ENCODE data around the gene BARX2.
"Not testable (repeated sequence)": the region's sequence is repeated elsewhere in the genome, so short reads cannot be mapped to it uniquely, and the experiment has no call there.

The BARX2 gene

GRCh38 chr11:129375751-129376657, at the start of gene BARX2:
Gene BARX2 (plus strand): TSS chr11:129375848. CDS start chr11:129376036, 188 bp downstream.
- peak; percentile 71 for DNase-seq (ENCODE audit: low spot score)

GRCh38 chr11:129326921-129327320, 48.7 kb upstream of the BARX2 start:
- no peak for DNase-seq (ENCODE audit: low spot score)

DNA sequence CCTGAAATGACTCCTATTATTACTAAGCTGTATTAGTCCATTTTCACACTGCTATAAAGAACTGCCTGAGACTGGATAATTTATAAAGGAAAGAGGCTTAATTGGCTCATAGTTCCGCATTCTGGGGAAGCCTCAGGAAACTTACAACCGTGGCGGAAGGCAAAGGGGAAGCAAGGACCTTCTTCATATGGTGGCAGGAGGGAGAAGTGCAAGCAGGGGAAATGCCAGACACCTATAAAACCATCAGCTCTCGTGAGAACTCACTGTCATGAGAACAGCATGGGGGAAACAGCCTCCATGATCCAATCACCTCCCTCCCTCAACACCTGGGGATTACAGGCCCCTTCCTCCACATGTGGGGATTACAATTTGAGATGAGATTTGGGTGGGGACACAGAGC, 47.9 kb upstream of the BARX2 start:
- DNase-seq (ENCODE audit: low spot score) = not testable (repeated sequence)

- DNase-seq (ENCODE audit: low spot score) = no peak
Measured at GRCh38 chr11:129328756-129329155, 46.9 kb upstream of the BARX2 start.

DNA sequence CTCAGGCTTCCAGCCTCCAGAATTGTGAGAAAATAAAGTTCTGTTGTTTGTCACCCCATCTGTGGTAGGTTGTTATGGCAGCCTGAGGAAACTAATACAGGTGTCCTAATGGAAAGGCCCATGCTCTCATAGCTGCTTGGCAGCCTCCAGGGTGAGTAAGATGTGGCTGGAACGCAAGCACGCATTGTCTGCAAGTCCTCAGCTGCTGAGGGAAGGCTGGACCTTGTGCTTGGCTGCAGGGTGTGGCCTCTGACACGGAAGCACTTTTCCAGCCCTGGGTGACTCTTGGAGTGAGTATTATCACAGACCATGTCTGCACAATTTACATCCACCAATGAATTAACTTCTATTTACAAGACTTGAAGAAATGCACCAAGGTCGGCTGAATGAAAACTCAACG, 44.4 kb upstream of the BARX2 start:
- DNase-seq (ENCODE audit: low spot score) = no peak

DNA sequence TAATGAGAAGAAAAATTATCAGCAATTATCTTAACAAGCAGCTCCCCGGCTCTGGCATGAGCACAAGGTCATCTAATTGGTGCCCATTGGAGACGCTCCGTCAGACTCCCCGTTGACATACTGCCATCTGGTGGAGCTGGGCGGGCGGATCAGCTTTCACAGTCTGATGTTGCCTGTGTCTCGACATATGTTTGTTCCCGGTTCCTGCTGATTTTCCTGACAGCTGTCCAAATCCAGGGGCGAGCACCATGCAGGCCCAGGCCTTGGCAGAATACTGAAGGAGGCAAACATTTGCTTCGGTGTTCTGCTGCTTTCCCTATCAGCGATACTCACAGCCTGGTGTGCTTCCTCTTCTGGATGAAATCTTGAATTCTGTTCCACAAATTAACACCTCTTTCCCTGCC, 43.8 kb upstream of the BARX2 start:
- peak; percentile 59 for DNase-seq (ENCODE audit: low spot score)

DNA sequence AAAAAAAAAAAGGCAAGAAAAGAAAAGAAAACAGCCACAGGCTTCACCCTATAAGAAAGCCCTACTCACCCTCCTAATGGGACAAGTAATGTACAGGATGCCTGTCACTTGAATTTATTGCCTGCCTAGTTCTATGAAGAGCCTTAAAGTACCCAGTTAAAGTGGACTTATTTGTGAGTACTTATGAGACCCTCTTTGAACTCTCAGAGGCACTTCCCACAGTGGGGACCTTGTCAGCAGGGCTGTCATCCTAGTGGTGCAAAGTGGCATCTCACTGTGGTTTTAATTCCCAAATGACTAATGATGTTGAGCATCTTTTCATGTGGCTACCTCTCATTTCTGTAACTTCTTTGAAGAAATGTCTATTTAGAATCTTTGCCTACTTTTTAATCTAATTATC, 41.8 kb upstream of the BARX2 start:
- no peak for DNase-seq (ENCODE audit: low spot score)

DNA sequence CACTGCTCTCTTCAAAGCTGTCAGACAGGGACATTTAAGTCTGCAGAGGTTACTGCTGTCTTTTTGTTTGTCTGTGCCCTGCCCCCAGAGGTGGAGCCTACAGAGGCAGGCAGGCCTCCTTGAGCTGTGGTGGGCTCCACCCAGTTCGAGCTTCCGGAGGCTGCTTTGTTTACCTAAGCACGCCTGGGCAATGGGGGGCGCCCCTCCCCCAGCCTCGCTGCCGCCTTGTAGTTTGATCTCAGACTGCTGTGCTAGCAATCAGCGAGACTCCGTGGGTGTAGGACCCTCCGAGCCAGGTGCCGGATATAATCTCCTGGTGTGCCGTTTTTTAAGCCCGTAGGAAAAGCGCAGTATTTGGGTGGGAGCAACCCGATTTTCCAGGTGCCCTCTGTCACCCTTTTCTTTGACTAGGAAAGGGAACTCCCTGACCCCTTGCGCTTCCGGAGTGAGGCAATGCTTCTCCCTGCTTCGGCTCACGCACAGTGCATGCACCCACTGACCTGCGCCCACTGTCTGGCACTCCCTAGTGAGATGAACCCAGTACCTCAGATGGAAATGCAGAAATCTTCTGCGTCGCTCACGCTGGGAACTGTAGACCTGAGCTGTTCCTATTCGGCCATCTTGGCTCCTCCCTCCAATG, 31.2 kb upstream of the BARX2 start:
- DNase-seq (ENCODE audit: low spot score) = not testable (repeated sequence)

- DNase-seq (ENCODE audit: low spot score) = no peak
Measured at GRCh38 chr11:129346916-129347315, 28.7 kb upstream of the BARX2 start.

DNA sequence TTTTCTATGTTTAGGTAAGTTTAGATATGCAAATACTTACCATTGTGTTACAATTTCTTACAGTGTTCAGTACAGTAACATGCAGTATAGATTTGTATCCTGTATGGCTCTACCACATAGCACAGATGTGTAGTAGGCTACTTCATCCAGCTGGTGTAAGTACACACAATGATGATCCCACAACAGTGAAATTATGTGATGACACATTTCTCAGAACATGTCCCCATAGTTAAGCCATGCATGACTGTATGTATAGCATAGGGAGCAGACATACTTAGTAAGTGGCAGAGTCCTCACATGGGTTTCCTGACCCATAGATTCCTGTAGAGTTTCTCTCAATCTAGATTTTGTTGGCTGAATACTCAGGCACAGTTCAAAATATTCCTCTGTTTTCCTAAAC, 26.8 kb upstream of the BARX2 start:
- DNase-seq (ENCODE audit: low spot score) = no peak

DNA sequence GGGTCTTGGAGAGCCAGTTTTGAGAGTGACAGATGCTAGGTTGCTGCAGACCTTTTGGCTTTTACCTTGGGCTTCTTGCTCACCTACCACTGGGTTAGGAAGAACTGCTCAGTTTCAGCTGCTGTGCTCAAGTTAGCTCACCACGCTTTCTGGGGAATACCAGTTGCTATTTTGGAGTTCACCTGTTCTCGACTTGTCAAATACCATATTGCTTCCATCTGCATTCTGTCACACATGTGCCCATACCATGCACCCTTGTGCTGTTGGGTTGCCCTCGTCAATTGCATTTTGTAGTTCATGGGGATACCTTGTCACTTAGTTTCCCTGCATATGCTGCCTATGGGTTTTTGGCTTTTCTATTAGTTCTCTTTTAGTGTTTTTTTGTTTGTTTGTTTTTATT, 23.0 kb upstream of the BARX2 start:
- no peak for DNase-seq (ENCODE audit: low spot score)

DNA sequence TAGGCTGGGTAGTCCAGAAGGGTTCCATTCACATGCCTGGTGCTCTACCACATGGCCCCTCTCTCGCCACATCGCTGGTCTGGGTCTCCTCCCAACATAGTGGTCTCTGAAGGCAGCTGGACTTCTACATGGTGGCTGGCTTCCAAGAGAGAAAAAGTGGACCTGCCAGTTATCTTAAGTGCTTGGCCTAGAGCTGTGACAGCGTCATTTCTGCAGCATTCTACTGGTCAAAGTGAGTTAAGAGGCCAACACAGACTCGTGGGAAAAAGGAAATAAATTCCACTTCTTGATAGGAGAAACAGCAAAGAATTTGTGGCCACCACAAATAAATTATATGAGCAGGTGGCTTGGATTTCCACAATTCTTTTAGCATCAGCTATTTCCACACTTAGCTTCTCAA, 21.0 kb upstream of the BARX2 start:
- no peak for DNase-seq (ENCODE audit: low spot score)

DNA sequence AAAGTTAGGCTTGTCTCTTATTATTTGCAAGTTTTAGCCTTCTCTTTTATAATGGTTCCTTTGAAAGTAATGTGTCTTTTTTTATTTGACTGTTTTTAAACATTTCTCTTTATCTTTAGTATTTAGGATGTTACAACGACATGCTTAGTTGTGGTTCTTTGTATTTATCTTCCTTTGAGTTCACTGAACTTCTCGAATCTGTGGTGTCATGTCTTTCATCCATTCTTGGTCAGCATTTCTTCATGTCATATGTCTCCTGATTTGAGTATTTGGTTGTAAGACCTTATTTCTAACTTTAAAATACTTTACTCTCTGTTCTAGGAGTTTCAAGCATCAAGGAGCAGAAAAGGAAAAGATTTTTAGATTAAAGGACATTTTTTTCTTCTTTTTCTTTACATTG, 15.9 kb upstream of the BARX2 start:
- no peak for DNase-seq (ENCODE audit: low spot score)

- DNase-seq (ENCODE audit: low spot score) = peak; percentile 75
Measured at GRCh38 chr11:129364143-129364654, 11.4 kb upstream of the BARX2 start.

DNA sequence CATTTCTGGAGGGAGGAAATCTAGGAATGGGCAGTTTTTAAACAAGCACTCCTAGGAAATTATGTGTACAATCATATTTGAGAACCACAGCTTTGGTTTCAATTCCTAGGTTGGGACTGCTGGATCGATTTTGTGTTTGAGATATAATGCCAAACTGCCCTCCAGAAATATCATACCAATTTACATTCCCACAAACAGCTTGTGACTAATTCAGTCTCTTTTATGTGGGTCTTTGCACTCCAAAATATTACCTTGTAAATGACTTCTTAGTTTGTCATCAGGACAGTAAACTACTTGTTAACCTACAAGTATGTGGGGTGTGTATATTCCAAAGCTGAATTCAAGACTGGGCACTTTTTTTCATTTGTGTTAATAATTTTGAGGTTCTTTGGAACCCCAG, 9.8 kb upstream of the BARX2 start:
- DNase-seq (ENCODE audit: low spot score) = no peak

GRCh38 chr11:129366737-129367597, 8.7 kb upstream of the BARX2 start:
- no peak for DNase-seq (ENCODE audit: low spot score)

DNA sequence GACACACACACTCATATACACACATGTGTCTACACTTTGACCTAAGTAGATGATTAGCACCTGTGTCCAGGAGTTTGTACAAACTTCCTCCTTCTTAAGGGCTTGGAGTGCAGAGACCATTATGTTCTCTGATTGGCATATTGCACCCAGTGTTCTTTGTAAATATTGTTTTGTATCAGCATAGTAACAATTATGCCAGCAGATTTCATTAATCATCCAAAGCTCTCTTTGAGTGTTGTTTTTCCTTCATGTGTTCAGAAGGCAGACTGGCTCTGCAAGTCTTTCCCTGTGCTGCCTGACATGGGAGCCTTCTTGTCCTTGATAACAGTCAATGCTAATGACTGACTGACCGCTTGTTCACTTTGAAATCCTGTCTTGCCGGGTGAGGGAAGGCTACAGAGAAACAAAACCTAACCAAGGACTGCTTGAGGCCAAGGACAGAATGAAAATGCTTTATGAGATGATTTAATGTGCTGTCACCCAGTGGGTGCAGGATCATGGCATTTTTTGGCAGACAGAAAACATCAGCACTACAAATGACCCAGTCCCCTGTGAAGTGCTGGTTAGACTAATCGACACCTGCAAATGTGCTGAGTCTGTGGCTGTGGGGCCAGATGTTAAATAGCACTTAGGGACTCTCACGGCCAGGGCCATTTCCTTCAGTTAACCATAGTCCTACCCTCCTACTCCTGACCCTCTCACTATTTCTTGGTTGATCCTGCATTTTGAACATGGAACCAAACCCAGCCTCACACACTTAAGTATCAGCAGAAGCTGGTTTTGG, 6.6 kb upstream of the BARX2 start:
- DNase-seq (ENCODE audit: low spot score) = no peak

GRCh38 chr11:129370715-129371114, 4.9 kb upstream of the BARX2 start:
- DNase-seq (ENCODE audit: low spot score) = no peak

DNA sequence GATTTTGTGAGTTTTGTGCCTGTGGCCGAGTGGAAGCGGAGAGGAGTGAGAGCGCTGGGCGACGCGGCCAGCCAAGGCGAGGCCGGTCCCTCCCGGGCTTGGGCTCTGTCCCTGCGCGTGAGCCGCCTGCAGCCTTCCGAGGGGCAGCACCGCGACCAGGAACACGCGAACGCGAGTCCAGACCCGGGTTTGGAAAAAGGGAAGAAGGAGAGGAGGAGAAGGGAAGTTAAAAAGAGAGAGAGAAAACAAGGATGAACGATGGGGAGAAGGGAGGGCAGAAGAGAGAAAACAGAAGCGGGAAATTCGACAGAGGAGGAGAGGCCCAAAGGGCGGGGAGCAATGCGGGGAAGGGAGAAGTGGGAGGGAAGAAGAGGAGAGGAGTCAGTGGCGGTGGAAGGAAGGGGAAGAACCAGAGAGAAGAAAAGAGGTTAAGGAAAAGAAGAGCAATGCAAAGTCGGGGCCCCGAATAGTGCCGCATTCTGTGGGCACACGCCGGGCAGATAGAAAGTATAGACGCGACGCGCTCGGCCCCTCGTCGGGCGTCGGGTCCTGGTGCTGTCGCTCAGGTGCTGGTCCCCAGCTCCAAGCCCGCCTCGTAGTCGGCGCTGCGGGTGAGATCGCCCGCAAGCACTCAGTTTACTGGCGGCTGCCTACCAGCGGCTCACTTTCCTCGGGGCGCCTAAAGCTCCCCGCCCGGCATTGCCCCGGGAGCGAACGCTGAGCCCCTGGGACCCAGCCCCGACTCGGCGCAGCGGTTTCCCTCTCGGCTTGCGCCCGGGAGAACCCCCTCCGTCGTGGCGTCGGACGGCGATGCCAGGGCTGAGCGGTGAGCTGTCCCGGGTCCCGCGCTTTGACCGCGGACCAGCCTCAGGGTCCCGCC, 2.8 kb upstream of the BARX2 start:
- DNase-seq (ENCODE audit: low spot score) = no peak

- no peak for DNase-seq (ENCODE audit: low spot score)
Measured at GRCh38 chr11:129373489-129373953, 2.1 kb upstream of the BARX2 start.
